T-helper 9 cell (primary cell): Measurements from ENCODE around the gene GNG13.
"Not testable (repeated sequence)": the region's sequence is repeated elsewhere in the genome, so short reads cannot be mapped to it uniquely, and the experiment has no call there.

Experiments used
- DNase-seq: peaks from one replicate; pipeline ENCODE4 v3.0.0-alpha.2; 2020

GNG13 gene

DNA sequence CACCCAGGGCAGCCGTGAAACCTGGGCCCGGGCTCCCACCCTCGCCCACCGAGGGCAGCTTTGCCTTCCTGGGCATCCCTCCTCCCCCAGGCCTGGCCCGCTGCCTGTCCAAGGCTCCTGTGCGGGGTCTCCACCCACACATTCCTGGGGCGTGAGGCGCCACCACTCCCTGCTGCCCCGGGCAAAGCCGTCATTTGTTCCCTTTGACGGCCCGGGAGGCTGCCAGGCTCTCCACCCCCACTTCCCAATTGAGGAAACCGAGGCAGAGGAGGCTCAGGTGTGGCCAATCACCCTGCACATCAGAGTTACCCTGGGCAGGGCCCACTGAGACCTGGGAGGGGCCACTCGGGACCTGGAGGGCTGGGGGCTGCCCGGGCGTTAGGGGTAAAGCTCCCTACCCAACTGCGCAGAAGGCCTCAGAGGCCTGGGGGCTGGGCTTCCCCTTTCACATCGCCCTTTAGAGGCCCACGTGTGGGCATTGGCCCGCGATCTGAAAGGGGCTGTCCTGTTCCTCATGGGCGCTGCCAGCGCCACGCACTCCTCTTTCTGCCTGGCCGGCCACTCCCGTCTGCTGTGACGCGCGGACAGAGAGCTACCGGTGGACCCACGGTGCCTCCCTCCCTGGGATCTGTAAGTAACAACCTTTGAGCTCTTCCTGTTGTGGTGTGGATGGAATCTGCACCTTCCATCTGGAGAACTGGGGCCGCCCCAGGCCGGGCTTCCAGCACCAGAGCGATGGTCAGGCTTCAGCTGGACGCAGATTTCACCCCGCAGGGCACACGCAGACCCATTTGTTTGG, 39.8 kb downstream of the GNG13 start, which contains the start of gene MSLN:
MSLN (plus strand) TSS at position 190 of the 799 bp plus-strand sequence. CDS start 1,947 bp downstream, outside the sequence.
- no peak for DNase-seq

DNA sequence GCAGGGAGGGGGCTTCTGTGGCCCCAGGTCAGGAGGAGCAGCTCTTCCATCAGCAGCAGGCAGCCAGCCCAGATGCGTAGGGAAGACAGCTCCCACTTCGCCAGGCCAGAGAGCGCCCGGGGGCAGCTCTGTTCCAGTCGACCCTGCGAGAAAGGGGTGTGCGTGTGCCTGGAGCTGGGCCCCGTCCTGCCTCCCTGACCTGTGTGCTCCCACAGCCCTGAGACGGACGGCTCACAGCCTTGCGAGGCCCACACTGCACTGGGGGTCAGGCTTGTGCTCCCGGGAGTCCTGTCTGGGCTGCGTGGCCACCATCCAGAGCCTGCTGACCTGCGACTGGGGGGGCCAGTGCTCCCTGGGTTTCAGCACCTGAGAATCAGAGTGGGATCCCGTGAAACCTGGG, 40.5 kb downstream of the GNG13 start:
- DNase-seq: no peak

GRCh38 chr16:759110-759910, 41.2 kb downstream of the GNG13 start:
- no peak for DNase-seq

DNA sequence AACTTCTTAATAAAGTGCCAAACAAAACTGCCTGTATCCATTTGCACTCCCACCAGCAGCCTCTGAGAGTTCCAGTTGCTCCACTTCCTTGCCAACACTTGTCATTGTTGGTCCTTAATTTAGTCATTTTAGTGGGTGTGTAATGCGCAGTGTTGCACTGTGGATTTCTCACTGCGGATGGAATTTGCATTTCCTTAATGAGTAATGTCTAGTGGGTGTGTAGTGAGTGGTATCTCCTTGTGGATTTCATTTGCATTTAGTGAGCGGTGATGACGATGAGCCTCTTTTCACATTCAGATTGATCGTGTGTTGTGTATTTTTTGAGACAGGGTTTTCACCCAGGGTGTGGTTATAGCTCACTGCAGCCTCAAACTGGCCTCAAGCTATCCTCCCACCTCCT, 44.1 kb downstream of the GNG13 start:
- no peak for DNase-seq

DNA sequence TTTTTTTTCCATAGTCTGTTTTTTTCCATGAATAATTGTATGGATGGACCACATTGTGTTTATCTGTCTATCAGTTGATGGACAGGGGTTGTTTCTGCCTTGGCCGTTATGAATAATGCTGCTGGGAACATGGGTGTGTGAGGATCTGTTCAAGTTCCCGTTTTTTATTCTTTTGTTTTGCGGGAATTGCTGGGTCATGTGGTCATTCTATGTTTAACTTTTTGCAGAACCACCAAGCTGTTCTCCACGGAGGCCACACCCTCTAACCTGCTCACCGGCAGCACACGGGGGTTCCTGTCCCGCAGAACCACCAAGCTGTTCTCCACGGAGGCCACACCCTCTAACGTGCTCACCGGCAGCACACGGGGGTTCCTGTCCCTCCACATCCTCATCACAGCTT, 45.9 kb downstream of the GNG13 start:
- no peak for DNase-seq

DNA sequence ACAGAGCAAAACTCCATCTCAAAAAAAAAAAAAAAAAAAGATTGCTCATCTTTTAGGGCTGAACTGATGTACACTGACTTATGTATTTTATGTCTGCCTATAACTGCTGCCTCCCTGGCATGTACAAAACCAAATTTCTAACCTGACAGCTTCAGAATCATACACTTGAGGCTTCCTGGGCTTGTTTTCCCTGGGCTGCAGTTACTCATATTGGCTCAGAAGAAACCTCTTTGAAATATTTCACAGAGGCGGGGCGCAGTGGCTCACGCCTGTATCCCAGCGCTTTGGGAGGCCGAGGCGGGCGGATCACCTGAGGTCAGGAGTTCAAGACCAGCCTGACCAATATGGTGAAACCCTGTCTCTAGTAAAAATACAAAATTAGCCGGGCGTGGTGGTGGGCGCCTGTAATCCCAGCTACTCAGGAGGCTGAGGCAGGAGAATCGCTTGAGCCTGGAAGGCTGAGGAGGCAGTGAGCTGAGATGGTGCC, 46.4 kb downstream of the GNG13 start:
- not testable (repeated sequence) for DNase-seq

DNA sequence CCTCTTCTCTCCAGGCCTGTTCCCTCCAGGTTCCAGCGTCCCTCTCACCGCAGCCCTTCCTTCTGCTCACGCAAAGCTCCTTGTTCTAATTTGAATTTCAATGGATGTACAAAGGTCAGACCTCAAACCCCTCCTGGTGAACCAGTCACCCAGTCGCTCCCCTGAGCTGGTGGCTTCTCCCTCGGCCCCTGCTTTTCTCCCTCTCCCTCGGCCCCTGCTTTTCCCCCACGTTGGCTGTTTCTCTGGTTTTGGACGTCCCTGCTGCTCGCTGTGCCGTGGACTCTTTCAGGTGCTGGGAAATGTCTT, 48.6 kb downstream of the GNG13 start:
- DNase-seq: no peak

- no peak for DNase-seq
These were observed 49.2 kb downstream of the GNG13 start for GRCh38 chr16:751152-752006.

DNA sequence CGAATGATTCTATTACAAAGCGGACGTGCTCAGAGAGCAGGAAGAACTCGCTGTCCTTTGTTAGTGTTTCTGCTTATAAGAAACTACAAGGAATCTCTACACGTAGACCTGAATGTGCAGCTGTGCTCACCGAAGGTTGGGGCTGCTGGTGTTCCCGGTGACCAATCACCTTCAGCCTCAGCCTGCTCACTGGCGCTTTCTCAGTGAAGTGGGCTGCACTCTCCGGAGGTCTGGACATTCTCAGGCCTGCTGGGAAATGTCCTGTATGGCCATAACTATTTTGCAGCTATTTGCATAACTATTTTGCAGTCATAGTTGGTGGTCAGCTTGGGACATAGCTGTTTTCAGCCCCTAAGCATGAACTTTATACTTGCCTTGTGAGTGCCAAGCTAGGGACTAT, 50.0 kb downstream of the GNG13 start:
- no peak for DNase-seq

DNA sequence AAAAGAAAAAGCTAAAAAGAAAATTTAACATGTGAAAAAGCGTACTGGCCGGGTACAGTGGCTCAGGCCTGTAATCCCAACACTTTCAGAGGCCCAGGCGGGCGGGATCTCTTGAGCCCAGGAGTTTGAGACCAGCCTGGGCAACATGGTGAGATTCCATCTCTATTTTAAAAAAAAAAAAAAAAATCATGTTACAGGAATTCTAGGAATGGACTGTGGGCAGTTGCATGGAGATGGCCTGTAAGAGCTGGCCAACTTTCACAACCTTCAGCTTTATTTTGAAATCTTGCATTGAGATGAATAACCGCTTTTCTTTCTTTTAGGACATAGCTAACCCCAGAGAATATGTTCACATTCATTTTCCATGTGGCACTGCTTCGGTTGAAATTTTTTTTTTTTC, 51.5 kb downstream of the GNG13 start:
- DNase-seq: no peak
